ENCODE data around the gene NME2. TPM values are rescaled to one million over a fixed set of nuclear protein-coding genes. Genes with fewer than 3 reads are reported as not detected.
"Not testable (repeated sequence)": the region's sequence is repeated elsewhere in the genome, so short reads cannot be mapped to it uniquely, and the experiment has no call there.

Gene NME2
- 100 to 1,000 TPM; 942 to 954 TPM for total RNA-seq

DNA sequence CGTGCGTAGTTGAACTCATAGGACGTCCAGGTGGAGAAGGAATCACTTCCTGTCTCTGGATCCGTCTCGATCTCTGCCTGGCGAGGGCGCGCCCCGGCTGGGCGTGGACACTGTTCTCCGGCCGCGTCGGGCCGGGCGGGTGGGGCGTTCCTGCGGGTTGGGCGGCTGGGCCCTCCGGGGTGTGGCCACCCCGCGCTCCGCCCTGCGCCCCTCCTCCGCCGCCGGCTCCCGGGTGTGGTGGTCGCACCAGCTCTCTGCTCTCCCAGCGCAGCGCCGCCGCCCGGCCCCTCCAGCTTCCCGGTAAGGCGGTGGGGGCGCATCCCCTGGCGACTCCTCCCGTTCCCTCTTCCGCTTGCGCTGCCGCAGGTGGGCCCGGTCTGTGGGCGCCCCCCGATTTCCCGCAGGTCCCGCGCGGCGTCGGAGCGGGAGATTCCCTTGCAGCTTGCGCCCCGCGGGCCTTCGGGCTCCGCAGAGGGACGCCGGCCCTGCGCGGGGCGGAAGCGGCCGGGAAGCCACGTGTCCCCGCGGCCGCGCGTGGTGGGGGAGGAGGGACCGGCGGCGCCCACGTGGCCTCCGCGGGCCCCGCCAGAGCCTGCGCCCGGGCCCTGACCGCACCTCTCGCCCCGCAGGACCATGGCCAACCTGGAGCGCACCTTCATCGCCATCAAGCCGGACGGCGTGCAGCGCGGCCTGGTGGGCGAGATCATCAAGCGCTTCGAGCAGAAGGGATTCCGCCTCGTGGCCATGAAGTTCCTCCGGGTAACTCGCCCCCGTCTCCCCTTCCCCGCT, at the start of gene NME2:
NME2 (plus strand) TSS at position 214 of the 789 bp plus-strand sequence; CDS start at position 634, 420 bp downstream.
- CTCF ChIA-PET, result interaction anchor here (2.5 kb wide), 1 partner anchor 12 kb away, joined by 13 read pairs; the partner anchor contains the start of gene NME1
- POLR2A ChIA-PET, result interaction anchor here (0.5 to 1.8 kb wide), 2 partner anchors 13 to 40 kb away, joined by 7 to 10 read pairs; partner anchors contain the start of gene NME1

DNA sequence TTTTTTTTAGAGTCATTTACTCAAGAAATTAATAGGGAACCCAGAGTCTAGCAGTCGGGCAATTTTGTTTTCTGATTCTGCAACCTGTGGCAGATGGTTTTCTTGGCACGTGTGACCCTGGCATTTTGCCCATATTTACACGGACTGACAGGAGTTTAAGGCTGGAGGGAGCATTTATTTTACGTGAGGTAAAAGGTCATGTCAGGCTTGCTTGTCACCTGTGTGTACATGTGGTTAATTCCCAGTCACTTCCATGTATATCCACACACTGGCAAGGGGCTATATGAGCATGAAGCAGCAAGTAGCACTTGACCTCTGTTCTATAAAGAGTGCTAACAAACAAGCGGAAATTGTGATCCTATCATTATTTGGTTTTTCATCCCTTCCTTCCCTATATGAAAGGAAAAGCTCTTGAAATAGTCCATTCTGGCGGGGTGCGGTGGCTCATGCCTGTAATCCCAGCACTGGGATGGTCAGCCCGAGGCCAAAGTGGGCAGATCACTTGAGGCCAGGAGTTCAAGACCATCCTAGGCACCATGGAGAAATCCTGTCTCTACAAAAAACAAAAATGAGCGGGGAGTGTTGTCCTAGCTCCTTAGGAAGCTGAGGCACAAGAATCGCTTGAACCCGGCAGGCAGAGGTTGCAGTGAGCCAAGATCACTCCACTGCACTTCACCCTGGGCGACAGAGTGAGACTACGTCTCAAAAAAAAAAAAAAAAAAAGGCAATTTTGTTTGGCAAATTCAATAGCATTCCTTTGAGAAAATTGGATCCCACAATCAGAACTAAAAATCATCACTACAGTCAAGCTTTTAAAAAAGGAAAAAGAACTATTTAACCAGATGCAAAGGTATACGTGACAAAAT, 47.6 kb upstream of the NME2 start:
- CTCF ChIA-PET, result interaction anchor here (1.1 to 1.5 kb wide), 2 partner anchors 35 to 108 kb away, joined by 3 to 6 read pairs; partner anchors contain the start of gene NME1
- POLR2A ChIA-PET, result interaction anchor here (0.6 to 1.1 kb wide), 2 partner anchors 35 to 36 kb away, joined by 4 to 8 read pairs; partner anchors contain the start of gene NME1

DNA sequence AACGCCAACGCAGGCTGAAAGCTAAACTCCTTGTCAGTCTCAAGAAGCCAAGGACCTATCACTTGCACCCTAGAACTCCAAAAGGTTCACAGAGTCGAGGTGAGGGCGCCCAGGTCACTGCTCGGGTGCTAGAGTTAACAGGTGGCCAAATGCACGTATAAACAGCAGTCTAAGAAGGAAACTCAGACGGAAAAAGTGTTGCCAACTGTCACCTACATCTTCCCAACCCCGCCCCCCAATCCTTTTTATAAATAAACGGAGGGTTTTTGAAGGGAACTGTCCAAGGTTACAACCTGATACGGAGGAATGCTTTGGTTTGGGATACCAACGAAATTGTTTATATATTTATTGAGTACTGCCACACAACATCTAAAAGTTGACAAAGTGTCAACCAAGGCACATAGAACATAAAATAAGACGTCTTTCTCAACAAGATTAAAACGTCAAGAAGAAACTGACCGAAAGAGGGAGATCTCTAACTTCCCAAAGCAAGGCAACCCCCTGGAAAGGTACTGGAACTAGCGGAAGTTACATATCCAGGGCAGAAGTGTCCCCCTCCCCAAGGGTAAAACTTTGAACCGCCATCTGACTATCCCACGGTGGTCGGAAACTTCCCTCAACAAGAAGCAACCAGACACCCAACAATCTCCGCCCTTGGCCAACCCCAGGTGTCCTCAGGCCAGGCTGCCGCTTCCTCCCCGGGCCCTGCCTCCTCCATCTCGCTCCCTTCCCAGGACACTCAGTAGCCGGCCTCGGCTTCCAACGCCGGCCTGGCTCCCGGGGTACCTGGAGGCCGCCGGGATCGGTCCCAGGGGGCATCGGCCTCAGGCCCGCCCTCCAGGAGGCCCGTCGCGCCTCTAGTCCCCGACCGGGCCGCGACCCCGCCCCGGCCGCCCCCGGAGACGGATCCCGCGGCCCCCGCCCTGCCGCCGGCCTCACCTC, 46.5 kb upstream of the NME2 start:
- ChIA-PET CTCF (interaction anchor here (0.7 to 1.5 kb wide), 4 partner anchors 34 to 109 kb away, joined by 3 to 6 read pairs (median 3); partner anchors contain the start of gene NME1), POLR2A (interaction anchor here (0.6 to 1.7 kb wide), 6 partner anchors 13 to 254 kb away, joined by 3 to 8 read pairs (median 5); partner anchors contain the start of genes NME1 and TOB1)

DNA sequence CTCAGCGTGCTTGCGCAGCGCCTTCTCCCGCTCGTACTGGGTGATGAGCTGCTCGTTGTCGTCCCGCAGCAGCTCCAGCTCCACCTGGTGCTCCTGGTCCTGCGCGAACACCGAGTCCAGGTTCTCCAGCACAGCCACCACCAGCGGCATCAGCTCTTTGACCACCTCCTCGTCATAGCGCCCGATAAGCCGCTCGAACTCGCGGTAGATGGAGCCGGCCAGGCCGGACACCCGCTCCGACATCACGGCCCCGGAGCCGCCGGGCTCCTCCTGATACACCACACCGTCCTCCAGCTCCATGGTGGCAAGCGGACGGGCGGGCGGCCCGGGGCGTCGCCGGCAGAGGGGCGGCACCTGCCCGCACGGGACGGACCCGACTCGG, 45.9 kb upstream of the NME2 start:
- CTCF ChIA-PET, result interaction anchor here (0.7 to 1.4 kb wide), 2 partner anchors 33 to 68 kb away, joined by 3 read pairs; partner anchors contain the start of gene NME1
- POLR2A ChIA-PET, result interaction anchor here (0.6 to 1.7 kb wide), 4 partner anchors 14 to 254 kb away, joined by 3 to 8 read pairs (median 5); partner anchors contain the start of genes NME1 and TOB1

DNA sequence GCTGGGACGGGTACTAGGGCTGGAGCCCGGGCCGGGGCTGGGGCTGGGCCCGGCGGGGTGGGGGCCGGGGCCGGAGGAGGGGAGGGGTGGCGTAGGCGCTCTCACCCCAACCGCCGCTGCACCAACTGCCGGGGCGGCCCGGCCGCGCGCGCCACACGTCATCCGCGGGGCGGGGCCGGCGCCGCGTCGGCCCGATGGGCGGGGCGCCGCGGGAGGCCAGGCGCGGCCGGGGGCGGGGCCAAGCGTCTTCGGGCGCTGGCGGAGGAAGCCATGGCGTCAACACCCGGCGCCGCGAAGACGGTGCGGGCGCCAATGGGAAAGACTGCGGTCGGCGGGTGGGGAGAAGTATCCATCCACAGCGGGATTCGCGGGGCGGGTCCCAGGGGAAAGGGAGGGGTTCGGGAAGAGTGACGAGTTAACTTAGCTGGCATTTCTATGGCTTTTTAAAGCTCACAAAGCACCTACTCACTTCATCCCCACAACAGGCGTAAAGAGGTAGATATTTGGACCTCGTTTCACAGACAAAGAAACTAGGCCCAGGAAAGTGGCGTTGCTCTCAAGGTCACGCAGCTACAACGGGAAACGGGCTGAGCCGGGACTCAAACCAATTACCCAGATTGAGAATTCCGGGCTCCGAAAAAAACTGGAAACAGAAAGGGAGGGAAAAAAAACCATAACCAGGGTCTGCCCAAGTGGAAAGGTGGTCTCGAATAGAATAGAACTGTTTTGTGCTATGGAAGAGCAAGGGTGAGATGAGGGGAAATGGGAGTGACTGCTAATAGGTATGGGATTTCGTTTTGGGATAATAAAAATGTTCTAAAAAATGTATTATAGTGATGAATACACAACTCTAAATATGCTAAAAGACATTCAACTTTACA, 45.2 kb upstream of the NME2 start, which contains the start of gene SPAG9:
SPAG9 (minus strand) TSS at position 130 of the 881 bp plus-strand sequence. CDS start 212 bp downstream, outside the sequence.
- POLR2A ChIA-PET, result interaction anchor here (0.5 to 1.7 kb wide), 4 partner anchors 32 to 255 kb away, joined by 3 to 8 read pairs (median 6); partner anchors contain the start of genes NME1 and TOB1

DNA sequence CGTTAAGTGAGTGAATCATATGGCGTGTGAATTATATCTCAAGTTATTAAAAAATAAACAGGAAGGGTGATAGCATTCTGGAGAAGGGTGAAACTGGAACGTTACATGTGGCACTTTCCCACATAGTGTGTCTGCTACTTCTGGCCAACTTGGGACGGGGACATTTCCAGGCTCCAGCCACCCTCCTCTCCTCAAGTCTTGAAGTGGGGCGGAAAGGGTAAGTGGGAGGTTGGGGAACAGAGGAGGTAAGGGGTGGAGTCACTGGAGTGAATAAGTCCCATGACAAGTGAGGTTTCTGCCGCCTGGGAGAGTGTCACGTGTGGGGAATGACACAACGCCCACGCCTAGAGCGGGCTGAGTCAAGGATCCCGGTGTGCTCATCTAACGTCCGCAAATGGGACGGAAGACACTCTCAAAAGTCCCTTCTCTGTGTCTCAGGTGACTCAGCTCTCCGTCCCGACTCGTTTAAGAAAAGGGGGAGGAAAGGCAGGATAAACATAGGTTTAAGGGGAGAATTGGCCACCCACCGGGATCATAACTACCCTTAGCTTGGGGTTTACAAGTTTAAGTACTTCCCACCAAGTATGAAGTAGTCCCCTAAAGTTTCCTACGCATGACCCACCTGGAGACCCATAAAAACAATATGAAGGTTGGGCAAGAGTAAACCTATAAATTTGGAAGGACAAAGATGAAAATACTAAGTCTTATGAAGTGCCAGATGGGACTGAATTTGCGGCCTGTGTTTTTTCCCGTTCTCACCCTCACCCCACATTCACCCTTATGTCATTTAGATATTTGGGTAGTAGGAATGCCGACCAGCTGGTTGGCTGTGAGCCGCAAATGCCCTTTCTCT, 44.4 kb upstream of the NME2 start:
- POLR2A ChIA-PET, result interaction anchor here (0.5 to 1.7 kb wide), 3 partner anchors 32 to 256 kb away, joined by 3 to 8 read pairs (median 8); partner anchors contain the start of genes NME1 and TOB1
- CTCF ChIA-PET, result interaction anchor here (0.7 kb wide), 1 partner anchor 122 kb away, joined by 3 read pairs; no protein-coding TSS in a partner anchor

More for the DNA sequence above, 45.2 kb upstream of the NME2 start, which contains the start of gene SPAG9:
- CTCF ChIA-PET, result interaction anchor here (0.7 to 1.4 kb wide), 3 partner anchors 32 to 121 kb away, joined by 3 read pairs; partner anchors contain the start of gene NME1

DNA sequence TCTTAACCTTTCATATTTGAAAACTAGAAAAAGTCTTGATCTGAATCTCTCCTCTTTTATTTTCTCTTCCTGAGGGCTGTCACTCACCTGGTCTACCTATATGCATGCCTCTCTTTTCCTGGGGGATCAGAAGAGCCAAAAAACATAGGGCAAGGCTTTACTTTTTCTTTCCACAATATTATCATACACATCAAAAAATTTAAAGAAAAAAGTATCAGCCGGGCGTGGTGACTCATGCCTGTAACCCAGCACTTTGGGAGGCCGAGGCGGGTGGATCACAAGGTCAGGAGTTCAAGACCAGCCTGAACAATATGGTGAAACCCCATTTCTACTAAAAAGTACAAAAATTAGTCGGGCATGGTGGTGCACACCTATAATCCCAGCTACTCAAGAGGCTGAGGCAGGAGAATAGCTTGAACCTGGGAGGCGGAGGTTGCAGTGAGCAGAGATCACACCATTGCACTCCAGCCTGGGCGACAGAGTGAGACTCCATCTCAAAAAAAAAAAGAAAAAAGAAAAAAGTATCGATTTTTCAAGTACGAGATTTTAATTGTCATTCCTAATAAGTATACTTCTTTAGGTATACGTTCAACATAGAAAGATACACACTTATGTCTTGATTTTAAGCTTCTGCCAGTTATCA, 43.6 kb upstream of the NME2 start:
- CTCF ChIA-PET, result interaction anchor here (1.1 kb wide), 1 partner anchor 31 kb away, joined by 3 read pairs; the partner anchor contains the start of gene NME1
- POLR2A ChIA-PET, result not testable (repeated sequence)

DNA sequence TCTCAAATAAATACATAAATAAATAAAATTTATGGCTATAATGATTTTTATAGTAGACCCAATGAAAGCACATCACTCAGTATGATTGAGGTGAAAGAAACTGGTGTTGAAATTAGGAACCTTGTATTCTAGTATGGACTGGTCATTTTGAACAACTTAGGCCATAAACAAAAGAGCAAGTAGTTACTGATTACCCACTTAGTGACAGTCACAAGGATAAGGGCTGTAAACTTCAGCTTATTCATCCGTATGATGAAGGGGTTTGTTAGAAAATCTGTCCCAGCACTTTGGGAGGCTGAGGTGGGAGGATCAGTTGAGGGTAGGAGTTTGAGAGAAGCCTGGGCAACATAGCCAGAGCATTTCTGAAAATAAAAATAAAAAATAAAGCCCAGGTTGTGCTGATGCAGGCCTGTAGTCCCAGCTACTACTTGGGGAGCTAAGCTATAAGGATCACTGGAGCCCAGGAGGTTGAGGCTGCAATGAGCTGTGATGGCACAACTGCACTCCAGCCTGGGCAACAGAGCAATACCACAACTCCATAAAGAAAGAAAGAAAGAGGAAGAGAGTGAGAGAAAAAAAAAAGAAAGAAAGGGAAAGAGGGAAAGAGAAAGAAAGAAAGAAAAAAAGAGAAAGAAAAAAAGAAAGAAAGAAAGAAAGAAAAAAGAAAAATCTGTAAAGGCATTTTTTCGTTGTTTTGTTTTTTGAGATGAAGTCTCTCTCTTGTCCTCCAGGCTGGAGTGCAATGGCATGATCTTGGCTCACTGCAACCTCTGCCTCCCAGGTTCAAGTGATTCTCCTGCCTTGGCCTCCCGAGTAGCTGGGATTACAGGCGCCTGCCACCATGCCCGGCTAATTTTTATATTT, 41.3 kb upstream of the NME2 start:
- POLR2A ChIA-PET, result interaction anchor here (0.6 kb wide), 1 partner anchor 22 kb away, joined by 3 read pairs; no protein-coding TSS in a partner anchor
- CTCF ChIA-PET, result interaction anchor here (0.6 kb wide), 1 partner anchor 24 kb away, joined by 5 read pairs; no protein-coding TSS in a partner anchor

DNA sequence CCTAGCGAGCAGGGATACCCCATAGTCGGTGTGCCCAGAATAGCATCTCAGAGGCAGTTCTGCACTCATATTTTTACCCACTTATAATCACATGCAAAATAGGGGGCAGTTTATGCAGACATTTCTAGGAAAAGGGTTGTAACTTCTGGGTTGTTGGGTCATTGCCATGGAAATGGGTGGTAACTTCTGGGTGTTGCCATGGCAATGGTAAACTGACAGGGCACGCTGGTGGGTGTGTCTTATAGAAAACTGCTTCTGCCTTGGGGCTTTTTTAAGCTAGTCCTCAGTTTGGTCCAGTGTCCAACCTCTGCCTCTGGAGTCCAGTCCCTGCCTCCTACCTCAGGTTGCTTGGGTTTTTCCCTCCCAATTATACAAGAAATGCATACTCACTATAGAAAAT, 38.1 kb upstream of the NME2 start:
- ChIA-PET CTCF (interaction anchor here (0.7 kb wide), 1 partner anchor 14 kb away, joined by 3 read pairs; no protein-coding TSS in a partner anchor), POLR2A (no interaction called here)

DNA sequence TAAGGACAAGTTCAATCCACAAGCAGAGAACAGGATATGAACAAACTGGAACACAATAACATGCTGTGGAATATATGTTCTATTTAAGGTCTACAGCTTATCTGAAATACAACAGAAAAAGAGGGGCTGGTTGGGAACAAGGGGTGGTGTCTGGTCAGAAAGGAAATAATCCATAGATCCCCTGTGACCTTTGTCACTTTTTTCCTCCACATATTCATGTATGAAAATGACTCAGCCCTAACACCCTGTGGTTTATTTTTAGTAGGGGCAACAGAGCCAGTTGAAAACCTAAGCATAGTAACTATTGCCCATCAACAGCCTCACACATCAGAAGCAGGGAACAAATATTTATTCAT, 33.3 kb upstream of the NME2 start:
- ChIA-PET POLR2A (no interaction called here), CTCF (no interaction called here)

DNA sequence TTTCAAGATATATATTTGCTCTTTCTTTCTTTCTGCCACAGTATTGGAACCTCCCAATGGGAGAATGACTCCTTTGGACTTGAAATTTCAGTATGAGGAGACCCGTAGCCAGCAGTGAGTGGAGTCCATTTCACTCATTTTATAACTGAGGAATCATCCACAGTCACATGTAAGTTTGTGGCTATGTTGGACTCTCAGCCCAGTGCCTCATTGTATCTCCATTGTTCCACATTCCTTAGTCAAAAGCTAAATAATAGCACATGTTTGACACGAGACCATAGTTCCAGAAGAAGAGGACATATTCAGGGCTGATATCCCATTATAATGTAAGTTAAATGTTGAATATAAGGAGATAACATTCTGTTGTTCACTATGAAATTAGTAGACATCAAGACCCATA, 32.8 kb upstream of the NME2 start:
- ChIA-PET POLR2A (no interaction called here), CTCF (no interaction called here)

DNA sequence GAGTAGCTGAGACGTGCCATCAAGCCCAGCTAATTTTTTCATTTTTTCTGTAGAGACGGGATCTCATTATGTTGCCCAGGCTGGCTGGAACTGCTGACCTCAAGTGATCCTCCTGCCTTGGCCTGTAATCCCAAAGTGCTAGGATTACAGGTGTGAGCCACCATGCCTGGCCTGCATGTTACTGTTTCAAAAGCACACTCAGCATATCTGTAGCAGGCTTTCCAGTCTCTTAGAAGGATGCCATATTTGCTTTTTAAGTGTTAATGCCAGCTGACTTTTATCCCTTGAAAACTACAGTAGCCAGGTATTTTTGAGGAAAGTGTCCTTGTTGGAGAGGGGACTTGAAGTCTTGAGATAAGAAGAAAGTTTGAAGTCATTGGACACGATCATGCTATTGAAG, 30.3 kb upstream of the NME2 start:
- CTCF ChIA-PET, result interaction anchor here (1.2 kb wide), 1 partner anchor 9 kb away, joined by 4 read pairs; no protein-coding TSS in a partner anchor
- POLR2A ChIA-PET, result no interaction called here

DNA sequence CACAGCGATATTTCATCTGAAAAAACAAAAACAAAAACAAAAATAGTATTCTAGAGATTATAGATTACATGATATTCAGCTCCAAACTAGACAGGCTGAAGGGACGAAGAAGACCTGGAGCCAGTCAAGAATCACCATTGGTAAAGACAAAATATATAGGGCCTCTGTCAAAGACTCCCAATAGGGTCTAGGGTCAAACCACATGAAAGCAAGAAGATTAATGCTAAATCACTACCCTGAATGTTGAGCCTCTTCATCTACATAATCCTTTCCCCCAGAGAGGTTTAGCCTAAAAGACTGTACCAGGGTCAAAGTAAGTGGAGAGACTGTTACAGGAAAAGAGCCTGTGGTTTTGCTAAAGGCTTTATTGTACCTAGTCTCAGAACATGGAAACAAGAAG, 23.6 kb upstream of the NME2 start:
- CTCF ChIA-PET, result interaction anchor here (0.5 kb wide), 1 partner anchor 14 kb away, joined by 3 read pairs; no protein-coding TSS in a partner anchor
- POLR2A ChIA-PET, result no interaction called here

DNA sequence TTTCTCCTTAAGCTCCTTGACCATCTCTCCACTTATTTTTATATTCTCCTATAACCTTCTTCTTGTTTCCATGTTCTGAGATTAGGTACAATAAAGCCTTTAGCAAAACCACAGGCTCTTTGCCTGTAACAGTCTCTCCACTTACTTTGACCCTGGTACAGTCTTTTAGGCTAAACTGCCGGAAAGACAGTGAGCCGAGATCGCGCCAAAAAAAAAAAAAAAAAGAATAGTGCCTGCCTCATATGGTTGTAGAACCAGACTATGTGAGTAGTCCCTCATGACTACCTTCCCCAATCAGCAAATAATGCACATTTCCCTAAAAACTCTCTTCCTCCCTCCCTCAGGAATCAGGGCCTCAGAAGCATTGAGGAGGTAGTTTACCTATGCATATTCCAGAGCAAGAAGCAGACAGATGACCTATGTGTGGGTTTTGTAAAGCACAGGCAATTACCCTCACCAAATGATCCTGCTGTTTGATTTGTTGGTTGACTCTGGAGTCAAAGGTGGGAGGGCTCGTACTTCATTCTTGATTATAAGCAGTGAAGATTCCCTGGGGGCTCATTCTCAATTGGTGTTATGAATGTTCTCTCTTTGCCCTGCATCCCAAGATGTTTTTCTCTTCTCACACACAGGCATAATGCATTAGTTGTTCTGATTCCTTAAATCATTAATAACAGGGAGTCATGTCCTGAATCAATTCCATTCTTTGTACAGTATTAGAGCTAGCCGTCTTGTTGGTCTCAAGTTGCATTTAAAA, 21.8 kb upstream of the NME2 start:
- ChIA-PET CTCF (interaction anchor here (0.7 to 1.1 kb wide), 2 partner anchors 9 to 166 kb away, joined by 3 to 4 read pairs; no protein-coding TSS in a partner anchor), POLR2A (interaction anchor here (0.7 kb wide), 1 partner anchor 24 kb away, joined by 5 read pairs; no protein-coding TSS in a partner anchor)
